B cell (primary cell): ENCODE measurements around the gene CNTNAP2. TPM values are rescaled to one million over a fixed set of nuclear protein-coding genes. Genes with fewer than 3 reads are reported as not detected.

Experiments
- ATAC-seq: fragments of 200-7000 bp; cut with Tn5 transposase; one replicate; pipeline ENCODE4 v1.10.0; 2021; ENCODE audit warnings: low read depth, mild to moderate bottlenecking, moderate number of reproducible peaks, moderate library complexity
- CTCF ChIA-PET: fragments of 350-600 bp; sonication (Branson Sonifier 250); formaldehyde crosslinking; loops from one replicate; lab custom pipeline; 2021; ENCODE audit warnings: antibody characterized with exemption, inconsistent platforms; lab: Charles Lee
- POLR2A ChIA-PET: fragments of 350-600 bp; sonication (Branson Sonifier 250); formaldehyde crosslinking; loops from one replicate; lab custom pipeline; 2021; ENCODE audit warnings: antibody characterized with exemption; lab: Charles Lee
- DNase-seq: peaks from one replicate; pipeline ENCODE4 v3.0.0; 2013
- H2AFZ ChIP-seq: 2 replicates; pipeline ENCODE4 v1.6.1; 2012; ENCODE audit warnings: mild to moderate bottlenecking, low read depth, low read length; ENCODE audit not compliant: insufficient read depth, poor library complexity, severe bottlenecking
- H3K27ac ChIP-seq, 2 donors: 1 replicate in 1 of 2; 2 replicates in 1 of 2; pipeline ENCODE4 v1.5.1; 2012 to 2013; ENCODE audit warnings: low read length in 2 of 2, mild to moderate bottlenecking in 2 of 2, moderate library complexity in 1 of 2
- H3K27me3 ChIP-seq, 4 experiments: fragments of 200-600 bp in 1 of 4; sonication (generic) in 1 of 4; replicated peaks in 1 of 4; 1 replicate in 2 of 4; 2 replicates in 2 of 4; pipeline versions ENCODE4 v1.6.1 to v1.7.0; 2013 to 2016; ENCODE audit warnings: low read length in 3 of 4, mild to moderate bottlenecking in 2 of 4, mixed read lengths in 1 of 4, moderate library complexity in 1 of 4; ENCODE audit not compliant: insufficient read depth in 4 of 4, control insufficient read depth in 3 of 4; ENCODE audit errors: control extremely low read depth in 1 of 4
- H3K36me3 ChIP-seq, 2 experiments: replicated peaks in 1 of 2; 1 replicate in 1 of 2; 2 replicates in 1 of 2; pipeline versions ENCODE4 v1.6.1 to v1.7.1; 2013; ENCODE audit warnings: low read length in 1 of 2; ENCODE audit not compliant: insufficient read depth in 2 of 2, control insufficient read depth in 1 of 2; ENCODE audit errors: control extremely low read depth in 1 of 2, extremely low read depth in 1 of 2
- H3K4me1 ChIP-seq, 2 donors: fragments of 200-600 bp in 1 of 2; sonication (generic) in 1 of 2; 1 replicate in 1 of 2; 2 replicates in 1 of 2; pipeline versions ENCODE4 v1.5.1 to v1.6.1; 2013 to 2017; ENCODE audit warnings: low read length in 2 of 2; ENCODE audit not compliant: control insufficient read depth in 2 of 2, insufficient read depth in 2 of 2
- H3K4me2 ChIP-seq: replicated peaks from 2 replicates; pipeline ENCODE3; 2012; ENCODE audit warnings: mild to moderate bottlenecking, low read depth, low read length; ENCODE audit not compliant: poor library complexity, severe bottlenecking
- H3K4me3 ChIP-seq, 5 experiments: fragments of 200-600 bp in 1 of 5; sonication (generic) in 1 of 5; 1 replicate in 3 of 5; 2 replicates in 2 of 5; pipeline versions ENCODE4 v1.5.1 to v1.7.0; 2011 to 2016; ENCODE audit warnings: low read length in 4 of 5, mild to moderate bottlenecking in 4 of 5, low read depth in 2 of 5, control low read depth in 1 of 5, moderate library complexity in 1 of 5; ENCODE audit not compliant: insufficient read depth in 1 of 5; ENCODE audit errors: control extremely low read depth in 1 of 5, extremely low read depth in 1 of 5
- H3K79me2 ChIP-seq: fragments of 200-600 bp; sonication (generic); one replicate; pipeline ENCODE4 v1.6.0; 2016; ENCODE audit warnings: low read length; ENCODE audit not compliant: control insufficient read depth, insufficient read depth
- H3K9ac ChIP-seq: fragments of 200-600 bp; sonication (generic); 2 replicates; pipeline ENCODE4 v1.6.1; 2017; ENCODE audit warnings: mild to moderate bottlenecking, low read length, moderate library complexity
- H3K9me3 ChIP-seq, 3 donors: one replicate each; pipeline versions ENCODE4 v1.6.1 to v1.7.1; 2013; ENCODE audit warnings: low read length in 2 of 3; ENCODE audit not compliant: control insufficient read depth in 2 of 3, insufficient read depth in 1 of 3; ENCODE audit errors: control extremely low read depth in 1 of 3
- H4K20me1 ChIP-seq: 2 replicates; pipeline ENCODE4 v1.6.0; 2012; ENCODE audit warnings: mild to moderate bottlenecking, low read length; ENCODE audit not compliant: insufficient read depth, control insufficient read depth, poor library complexity, severe bottlenecking
- H3K27ac Mint-ChIP-seq: one replicate; pipeline ENCODE4 v1.8.0; 2021; ENCODE audit warnings: mixed read lengths
- H3K27me3 Mint-ChIP-seq: one replicate; pipeline ENCODE4 v1.8.0; 2021; ENCODE audit warnings: mixed read lengths
- H3K4me1 Mint-ChIP-seq: one replicate; pipeline ENCODE4 v1.8.0; 2021; ENCODE audit warnings: mixed read lengths
- H3K4me3 Mint-ChIP-seq: one replicate; pipeline ENCODE4 v1.8.0; 2021; ENCODE audit warnings: mixed read lengths
- H3K9me3 Mint-ChIP-seq: one replicate; pipeline ENCODE4 v1.8.0; 2022; ENCODE audit warnings: mixed read lengths; ENCODE audit not compliant: insufficient read depth
- CTCF ChIP-seq: fragments of 200-600 bp; IDR thresholded peaks from one replicate; pipeline ENCODE4 v1.8.0; 2022; ENCODE audit warnings: antibody characterized with exemption, mild to moderate bottlenecking
- EZH2 ChIP-seq: IDR thresholded peaks from 2 replicates; pipeline ENCODE4 v1.6.1; 2012; ENCODE audit warnings: borderline replicate concordance, low read depth, mild to moderate bottlenecking, moderate library complexity, low read length; ENCODE audit not compliant: insufficient read depth, poor library complexity, severe bottlenecking
- WGBS: methylation state at CpG from one replicate; pipeline ENCODE4 v1.1.5; 2013; ENCODE audit warnings: missing lambda C conversion rate; ENCODE audit not compliant: insufficient coverage; 5-methylcytosine and 5-hydroxymethylcytosine counted together
- intact Hi-C: fragments of 100-400 bp; cut with micrococcal nuclease; formaldehyde crosslinking; loops from one replicate; pipeline ENCODE4 v1.10.0; 2022
- polyA plus RNA-seq: library from polyadenylated mRNA; depleted of rRNA; stranded (reverse); fragments of >200 nt; gene quantifications from 2 replicates; pipeline ENCODE4 v1.2.3, GENCODE V29; 2012
- total RNA-seq, 2 donors: library from RNA; stranded (reverse); fragments of 120-200 nt in 1 of 2; gene quantifications; 1 replicate in 1 of 2; 2 replicates in 1 of 2; pipeline versions ENCODE4 v1.2.3 to v1.2.4, GENCODE V29; 2013 to 2022

CNTNAP2 gene
- total and polyA plus RNA-seq, 2 donors (not counting 1 experiment from before 2014, with no cell fraction given), result 7.4 to 16.6 TPM

DNA sequence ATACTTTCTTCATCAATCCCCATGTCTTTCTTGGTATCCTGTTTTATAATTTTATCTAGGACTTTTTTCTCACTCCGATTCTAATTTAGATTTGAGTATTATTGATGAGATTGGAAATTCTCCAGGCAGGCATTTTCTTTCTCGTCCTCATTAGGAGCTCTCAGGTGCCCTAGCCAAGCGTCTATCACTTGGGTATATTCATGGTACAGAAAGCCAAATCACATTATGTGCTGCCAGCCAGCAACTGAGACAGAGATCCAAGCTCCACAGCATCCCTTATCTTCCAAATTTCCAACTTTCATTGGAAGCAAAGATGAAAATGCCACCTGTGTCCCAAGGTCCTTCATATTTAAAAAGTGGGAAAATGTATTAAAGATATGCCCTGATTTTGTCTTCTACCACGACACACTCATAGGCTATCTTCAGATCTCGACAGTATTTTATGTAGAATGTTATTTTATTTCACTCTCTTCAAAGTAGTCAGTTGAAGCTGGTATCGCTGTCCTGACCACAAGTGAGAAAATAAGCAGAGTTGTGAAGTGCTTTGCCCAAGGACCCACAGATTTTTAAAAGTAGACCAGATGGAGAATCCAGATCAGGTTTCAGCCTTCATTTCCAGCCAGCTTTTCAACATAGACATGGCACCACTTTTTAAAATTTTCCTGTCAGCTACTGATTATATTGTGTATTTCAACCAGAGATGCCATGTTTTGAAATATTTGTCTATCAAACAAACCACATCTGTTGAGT lies 773.4 kb downstream of the CNTNAP2 start:
- Histone ChIP-seq H3K4me1 (no peaks in the 10 kb centered on the region), H3K79me2 (no peaks in the 10 kb centered on the region), H3K9me3 (peaks cover 0 to 2% (median 0%) of the 10 kb centered on the region in 3 donors), H3K4me3 (no peak overlapping the region), H3K36me3 (no peaks in the 10 kb centered on the region), H3K4me2 (no peak overlapping the region), H2AFZ (no peak overlapping the region), H4K20me1 (no peaks in the 10 kb centered on the region), H3K27ac (no peak overlapping the region), H3K27me3 (no peaks in the 10 kb centered on the region), H3K9ac (no peak overlapping the region)
- 100% methylated on average over 1 of the region's 6 CpGs for WGBS
- ChIA-PET CTCF (no interaction called here), POLR2A (no interaction called here)
- Mint-ChIP-seq H3K27me3 (no peaks in the 10 kb centered on the region), H3K4me1 (no peaks in the 10 kb centered on the region), H3K27ac (no peak overlapping the region), H3K9me3 (peaks cover 6% of the 10 kb centered on the region), H3K4me3 (no peak overlapping the region)
- TF ChIP-seq CTCF, result no peak
- TF ChIP-seq EZH2, result no peak
- intact Hi-C loops, result no loop called here
- ATAC-seq (no peak), DNase-seq (no peak)

- Mint-ChIP-seq H3K4me1 (no peaks in the 10 kb centered on the region), H3K27ac (no peak overlapping the region), H3K27me3 (no peaks in the 10 kb centered on the region), H3K9me3 (peaks cover 4% of the 10 kb centered on the region), H3K4me3 (no peak overlapping the region)
- Histone ChIP-seq H2AFZ (no peak overlapping the region), H3K9ac (no peak overlapping the region), H3K79me2 (no peaks in the 10 kb centered on the region), H3K36me3 (no peaks in the 10 kb centered on the region), H3K9me3 (peaks cover 0 to 2% (median 0%) of the 10 kb centered on the region in 3 donors), H3K27ac (no peak overlapping the region), H3K4me1 (no peaks in the 10 kb centered on the region), H3K27me3 (no peaks in the 10 kb centered on the region), H3K4me2 (no peak overlapping the region), H3K4me3 (no peak overlapping the region), H4K20me1 (no peaks in the 10 kb centered on the region)
- intact Hi-C loops, result no loop called here
- WGBS, result 100% methylated on average over 1 of the region's 2 CpGs
- TF ChIP-seq CTCF (no peak), EZH2 (no peak)
- ChIA-PET CTCF (no interaction called here), POLR2A (no interaction called here)
- no peak for ATAC-seq
- no peak for DNase-seq
Measured at GRCh38 chr7:146892151-146892550, 775.5 kb downstream of the CNTNAP2 start.
